H1 (cell line): ENCODE results near the gene EEF1AKMT2. TPM values are rescaled to one million over a fixed set of nuclear protein-coding genes. Genes with fewer than 3 reads are reported as not detected.

Experiments used
- GTF2F1 ChIP-seq: IDR thresholded peaks from 2 replicates; pipeline ENCODE4 v1.6.1; 2012; ENCODE audit warnings: low read depth, low read length, improper control_type of control experiment, borderline replicate concordance
- HDAC2 ChIP-seq, 2 experiments: fragments of 300-600 bp in 1 of 2; sonication (generic) in 1 of 2; IDR thresholded peaks; 2 replicates each; pipeline ENCODE4 v1.6.1; 2011 to 2012; ENCODE audit warnings: low read depth in 2 of 2, low read length in 2 of 2, mild to moderate bottlenecking in 2 of 2, moderate library complexity in 2 of 2, borderline replicate concordance in 1 of 2, inconsistent platforms in 1 of 2
- MAX ChIP-seq: IDR thresholded peaks from 2 replicates; pipeline ENCODE4 v1.6.1; 2012; ENCODE audit warnings: inconsistent platforms
- SIRT6 ChIP-seq: IDR thresholded peaks from one replicate; pipeline ENCODE4 v1.7.1; 2012; ENCODE audit warnings: low read length, inconsistent platforms
- polyA plus RNA-seq, 7 experiments: library from polyadenylated mRNA; depleted of rRNA in 3 of 7; stranded (reverse) in 5 of 7; unstranded in 2 of 7; fragments of >200 nt in 5 of 7; fragments of 200-250 nt in 2 of 7; gene quantifications; 1 replicate in 5 of 7; 2 replicates in 1 of 7; 4 replicates in 1 of 7; pipeline versions ENCODE4 v1.2.1 to v1.2.3, GENCODE V29; 2011 to 2013; ENCODE audit warnings: missing spikeins in 2 of 7, mixed read lengths in 2 of 7
- total RNA-seq: library from RNA; stranded (reverse); fragmentation: NEBNext Ultra II Directional; extraction: Animal tissue kit (Norgen Biotek cat#: 25700); gene quantifications from 2 replicates; pipeline ENCODE4 v1.2.1, GENCODE V29; 2021

The EEF1AKMT2 gene
- total and polyA plus RNA-seq, 2 of the 8 experiments (the other 6 are each of a cell fraction or from before 2014, with no cell fraction given), result 9.8 to 26.8 TPM

- TF ChIP-seq HDAC2 (IDR thresholded peaks at IDR 0.05; ENCODE audit: borderline replicate concordance in 1 of 2, low read depth in 2 of 2, low read length in 2 of 2), result peak in 1 of 2 experiments; percentile 48; a peak in 2 of 4 replicates
- peak; percentile 38; the same call in 1 of the 2 replicates for TF ChIP-seq MAX
- no peak for TF ChIP-seq SIRT6
- no peak for TF ChIP-seq GTF2F1
Measured at GRCh38 chr10:124791547-124792348, at the start of gene EEF1AKMT2 (continued).
